Mammary epithelial cell (primary cell): ENCODE data around the gene ADGRD2.

Experiments
- EZH2 ChIP-seq: IDR thresholded peaks from 2 replicates; pipeline ENCODE4 v1.6.1; 2012; ENCODE audit warnings: low read length, inconsistent platforms, borderline replicate concordance
- TF ChIP-seq, protein P1 (sequence below), 2 donors: IDR thresholded peaks in 1 of 2; conservative IDR thresholded peaks in 1 of 2; 2 replicates each; pipeline ENCODE4 v1.5.1; 2011 to 2012; ENCODE audit warnings: inconsistent platforms in 2 of 2, low read length in 2 of 2, mild to moderate bottlenecking in 2 of 2, control low read depth in 1 of 2, low read depth in 1 of 2; ENCODE audit not compliant: insufficient read depth in 1 of 2; ENCODE audit errors: extremely low read depth in 1 of 2

DNA sequence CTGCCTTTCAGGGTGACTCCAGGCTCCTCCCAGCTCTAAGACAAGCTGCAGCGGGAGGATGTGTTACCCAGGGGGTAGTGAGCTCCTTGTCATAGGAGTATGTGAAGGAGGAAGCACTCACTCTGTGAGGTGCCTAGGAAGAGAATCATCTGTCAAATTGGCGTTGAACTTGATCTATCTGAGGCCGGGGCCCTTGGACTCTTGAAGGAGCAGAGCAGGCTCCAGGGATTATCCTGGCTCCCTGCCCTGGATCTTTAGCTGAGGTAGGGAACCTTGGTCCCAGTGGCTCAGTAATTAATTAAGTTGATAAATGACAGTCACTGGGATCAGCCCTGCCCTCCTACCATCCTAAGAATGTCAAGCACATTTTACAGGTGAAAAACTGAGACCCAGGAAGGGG, 15.5 kb downstream of the ADGRD2 start:
- TF ChIP-seq, protein P1, sequence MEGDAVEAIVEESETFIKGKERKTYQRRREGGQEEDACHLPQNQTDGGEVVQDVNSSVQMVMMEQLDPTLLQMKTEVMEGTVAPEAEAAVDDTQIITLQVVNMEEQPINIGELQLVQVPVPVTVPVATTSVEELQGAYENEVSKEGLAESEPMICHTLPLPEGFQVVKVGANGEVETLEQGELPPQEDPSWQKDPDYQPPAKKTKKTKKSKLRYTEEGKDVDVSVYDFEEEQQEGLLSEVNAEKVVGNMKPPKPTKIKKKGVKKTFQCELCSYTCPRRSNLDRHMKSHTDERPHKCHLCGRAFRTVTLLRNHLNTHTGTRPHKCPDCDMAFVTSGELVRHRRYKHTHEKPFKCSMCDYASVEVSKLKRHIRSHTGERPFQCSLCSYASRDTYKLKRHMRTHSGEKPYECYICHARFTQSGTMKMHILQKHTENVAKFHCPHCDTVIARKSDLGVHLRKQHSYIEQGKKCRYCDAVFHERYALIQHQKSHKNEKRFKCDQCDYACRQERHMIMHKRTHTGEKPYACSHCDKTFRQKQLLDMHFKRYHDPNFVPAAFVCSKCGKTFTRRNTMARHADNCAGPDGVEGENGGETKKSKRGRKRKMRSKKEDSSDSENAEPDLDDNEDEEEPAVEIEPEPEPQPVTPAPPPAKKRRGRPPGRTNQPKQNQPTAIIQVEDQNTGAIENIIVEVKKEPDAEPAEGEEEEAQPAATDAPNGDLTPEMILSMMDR (conservative IDR thresholded peaks at IDR 0.05 in 1 of 2, IDR thresholded peaks at IDR 0.05 in 1 of 2; ENCODE audit: extremely low read depth in 1 of 2, insufficient read depth in 1 of 2, low read depth in 1 of 2, low read length in 2 of 2): no peak
- TF ChIP-seq EZH2: no peak
